Stimulated activated naive CD4-positive, alpha-beta T cell (primary cell): ENCODE measurements around the gene IGLON5.

Experiments
- DNase-seq, 6 experiments: peaks; one replicate each; lab custom pipeline; 2025; lab: John Stamatoyannopoulos, UW

Gene IGLON5

GRCh38 chr19:51311351-51312257, at the start of gene IGLON5:
TSS of gene IGLON5 (plus strand) at chr19:51311644. CDS start at chr19:51311848, 204 bp downstream.
- no peak for DNase-seq

- DNase-seq: no peak
Observed at GRCh38 chr19:51263808-51264207, 47.6 kb upstream of the IGLON5 start.

- DNase-seq: no peak
Observed at GRCh38 chr19:51271067-51271466, 40.4 kb upstream of the IGLON5 start.

- no peak for DNase-seq
Observed at GRCh38 chr19:51272183-51272810, 39.1 kb upstream of the IGLON5 start.

- DNase-seq: no peak
Observed at GRCh38 chr19:51274049-51274770, 37.2 kb upstream of the IGLON5 start.

GRCh38 chr19:51277112-51277511, 34.3 kb upstream of the IGLON5 start:
- no peak for DNase-seq

- DNase-seq: no peak
Observed at GRCh38 chr19:51282335-51282734, 29.1 kb upstream of the IGLON5 start.

- DNase-seq: no peak
Observed at GRCh38 chr19:51285682-51286081, 25.8 kb upstream of the IGLON5 start.

GRCh38 chr19:51289635-51290034, 21.8 kb upstream of the IGLON5 start:
- no peak for DNase-seq

- no peak for DNase-seq
Observed at GRCh38 chr19:51292971-51293370, 18.5 kb upstream of the IGLON5 start.

- DNase-seq: no peak
Observed at GRCh38 chr19:51293571-51294210, 17.8 kb upstream of the IGLON5 start.

- DNase-seq: no peak
Observed at GRCh38 chr19:51294211-51294976, 17.1 kb upstream of the IGLON5 start.

GRCh38 chr19:51294977-51295375, 16.5 kb upstream of the IGLON5 start:
- DNase-seq: no peak

- DNase-seq: no peak
Observed at GRCh38 chr19:51295382-51296126, 15.9 kb upstream of the IGLON5 start.

- DNase-seq: no peak
Observed at GRCh38 chr19:51296336-51297093, 14.9 kb upstream of the IGLON5 start.

- no peak for DNase-seq
Observed at GRCh38 chr19:51297406-51297805, 14.0 kb upstream of the IGLON5 start.

GRCh38 chr19:51301266-51301665, 10.2 kb upstream of the IGLON5 start:
- DNase-seq: no peak

- DNase-seq: no peak
Observed at GRCh38 chr19:51305479-51305878, 6.0 kb upstream of the IGLON5 start.

- DNase-seq: no peak
Observed at GRCh38 chr19:51316688-51317087, 5.2 kb downstream of the IGLON5 start.

- no peak for DNase-seq
Observed at GRCh38 chr19:51317376-51317775, 5.9 kb downstream of the IGLON5 start.
